ENCODE data around the gene GH1. TPM values are rescaled to one million over a fixed set of nuclear protein-coding genes. Genes with fewer than 3 reads are reported as not detected.
A peak's percentile ranks its signal among the peaks of the same experiment; 100 is the strongest.
"Not testable (repeated sequence)": the region's sequence is repeated elsewhere in the genome, so short reads cannot be mapped to it uniquely, and the experiment has no call there.

GH1 gene
- total and polyA plus RNA-seq, 10 donors, result 0.29 to 1.5 (median 0.72) TPM; not detected in 2

GRCh38 chr17:63869491-63870291, 48.9 kb downstream of the GH1 start:
- DNase-seq; H3K27ac ChIP-seq; H3K9me3 ChIP-seq; H3K36me3 ChIP-seq; intact Hi-C loops (cut with DNase I; ENCODE audit: low total_unique reads); H3K4me3 ChIP-seq; H3K4me1 ChIP-seq; H3K27me3 ChIP-seq (replicated peaks in 1 of 7): not testable (repeated sequence)
- 65 to 77% (median 75%) methylated on average over 9 of the region's 9 CpGs for WGBS, 5 donors
- TF ChIP-seq CTCF (IDR thresholded peaks at IDR 0.05 in 8 of 11, conservative IDR thresholded peaks at IDR 0.05 in 3 of 11), result peak in 1 of 11 experiments; percentile 14

Small RNA genes within 50 kb of the gene (small RNA-seq; reads per million reads assigned to genes)
- 0 reads per million in 4 donors for gene AC040958.1
- gene AC127029.1, result 0 reads per million in 4 donors
- gene GH1, result 0 reads per million in 4 donors

Other genes starting within 250 kb of the GH1 start
- 100 to 1,000 TPM; 211 to 381 (median 249) TPM for gene LIMD2, start 218.7 kb downstream of the GH1 start, total RNA-seq
- gene LIMD2, start 218.7 kb downstream of the GH1 start, polyA plus RNA-seq, result 100 to 1,000 TPM; 414 to 554 (median 480) TPM
- gene STRADA, start 177.0 kb downstream of the GH1 start, total RNA-seq, result 10 to 100 TPM; 43.9 to 72.0 (median 60.7) TPM
- gene STRADA, start 177.0 kb downstream of the GH1 start, polyA plus RNA-seq, result 10 to 100 TPM; 20.5 to 31.3 (median 26.6) TPM
- 10 to 100 TPM; 50.7 to 74.0 (median 63.6) TPM for gene CCDC47, start 145.2 kb downstream of the GH1 start, total RNA-seq
- gene CCDC47, start 145.2 kb downstream of the GH1 start, polyA plus RNA-seq, result 10 to 100 TPM in 2 of 3 donors, 1 to 10 TPM in 1; 8.9 to 15.7 (median 13.1) TPM
- 100 to 1,000 TPM; 107 to 136 (median 126) TPM for gene DDX42, start 144.7 kb downstream of the GH1 start, total RNA-seq
- 10 to 100 TPM; 45.0 to 70.5 (median 61.8) TPM for gene DDX42, start 144.7 kb downstream of the GH1 start, polyA plus RNA-seq
- 100 to 1,000 TPM in 2 of 7 donors, 10 to 100 TPM in 5; 74.5 to 102 (median 97.2) TPM for gene PSMC5, start 91.4 kb downstream of the GH1 start, total RNA-seq
- gene PSMC5, start 91.4 kb downstream of the GH1 start, polyA plus RNA-seq, result 100 to 1,000 TPM; 135 to 175 (median 147) TPM
- gene FTSJ3, start 91.2 kb downstream of the GH1 start, total RNA-seq, result 10 to 100 TPM; 26.1 to 45.7 (median 37.7) TPM
- gene FTSJ3, start 91.2 kb downstream of the GH1 start, polyA plus RNA-seq, result 10 to 100 TPM; 13.5 to 22.9 (median 16.3) TPM
- 100 to 1,000 TPM in 3 of 7 donors, 10 to 100 TPM in 4; 76.5 to 154 (median 95.7) TPM for gene SMARCD2, start 76.2 kb downstream of the GH1 start, total RNA-seq
- 10 to 100 TPM; 47.3 to 84.8 (median 57.9) TPM for gene SMARCD2, start 76.2 kb downstream of the GH1 start, polyA plus RNA-seq
- not detected for gene CSH2, start 45.2 kb downstream of the GH1 start, total RNA-seq
- not detected for gene CSH2, start 45.2 kb downstream of the GH1 start, polyA plus RNA-seq
- not detected for gene GH2, start 36.9 kb downstream of the GH1 start, total RNA-seq
- not detected for gene GH2, start 36.9 kb downstream of the GH1 start, polyA plus RNA-seq
- not detected for gene CSH1, start 22.3 kb downstream of the GH1 start, total RNA-seq
- gene CSH1, start 22.3 kb downstream of the GH1 start, polyA plus RNA-seq, result not detected
- gene CSHL1, start 7.6 kb downstream of the GH1 start, total RNA-seq, result not detected
- under 1 TPM in 1 of 3 donors, not detected in 2; 0.06 TPM for gene CSHL1, start 7.6 kb downstream of the GH1 start, polyA plus RNA-seq
- gene CD79B, start 13.5 kb upstream of the GH1 start, total RNA-seq, result 100 to 1,000 TPM; 149 to 226 (median 192) TPM
- 100 to 1,000 TPM; 386 to 659 (median 624) TPM for gene CD79B, start 13.5 kb upstream of the GH1 start, polyA plus RNA-seq
- gene SCN4A, start 54.1 kb upstream of the GH1 start, total RNA-seq, result 1 to 10 TPM in 5 of 7 donors, under 1 TPM in 2; 0.54 to 4.0 (median 1.3) TPM
- gene SCN4A, start 54.1 kb upstream of the GH1 start, polyA plus RNA-seq, result under 1 TPM; 0.14 to 0.70 (median 0.26) TPM
- gene PRR29, start 79.5 kb upstream of the GH1 start, total RNA-seq, result 1 to 10 TPM; 1.6 to 9.1 (median 3.5) TPM
- 1 to 10 TPM in 1 of 3 donors, under 1 TPM in 2; 0.65 to 3.6 (median 0.73) TPM for gene PRR29, start 79.5 kb upstream of the GH1 start, polyA plus RNA-seq
- gene ICAM2, start 101.8 kb upstream of the GH1 start, total RNA-seq, result 100 to 1,000 TPM; 136 to 412 (median 275) TPM
- 100 to 1,000 TPM in 1 of 3 donors, 10 to 100 TPM in 2; 79.2 to 108 (median 86.7) TPM for gene ICAM2, start 101.8 kb upstream of the GH1 start, polyA plus RNA-seq
- gene ERN1, start 211.3 kb upstream of the GH1 start, total RNA-seq, result 10 to 100 TPM; 34.5 to 65.4 (median 47.2) TPM
- 1 to 10 TPM; 3.1 to 6.2 (median 3.7) TPM for gene ERN1, start 211.3 kb upstream of the GH1 start, polyA plus RNA-seq

Measured in spleen (tissue), 11 donors.